Neural progenitor cell (in vitro differentiated cells): ENCODE measurements around the gene BCL2L14.
A peak's percentile ranks its signal among the peaks of the same experiment; 100 is the strongest.

Experiments
- EZH2 ChIP-seq: fragments of 200-600 bp; sonication (generic); IDR thresholded peaks from 2 replicates; pipeline ENCODE4 v1.6.1; 2017; ENCODE audit warnings: antibody characterized with exemption, mild to moderate bottlenecking, moderate library complexity
- TF ChIP-seq, protein P1 (sequence below): fragments of 200-600 bp; sonication (generic); IDR thresholded peaks from 2 replicates; pipeline ENCODE4 v1.5.1; 2017; ENCODE audit warnings: antibody characterized with exemption, mild to moderate bottlenecking

DNA sequence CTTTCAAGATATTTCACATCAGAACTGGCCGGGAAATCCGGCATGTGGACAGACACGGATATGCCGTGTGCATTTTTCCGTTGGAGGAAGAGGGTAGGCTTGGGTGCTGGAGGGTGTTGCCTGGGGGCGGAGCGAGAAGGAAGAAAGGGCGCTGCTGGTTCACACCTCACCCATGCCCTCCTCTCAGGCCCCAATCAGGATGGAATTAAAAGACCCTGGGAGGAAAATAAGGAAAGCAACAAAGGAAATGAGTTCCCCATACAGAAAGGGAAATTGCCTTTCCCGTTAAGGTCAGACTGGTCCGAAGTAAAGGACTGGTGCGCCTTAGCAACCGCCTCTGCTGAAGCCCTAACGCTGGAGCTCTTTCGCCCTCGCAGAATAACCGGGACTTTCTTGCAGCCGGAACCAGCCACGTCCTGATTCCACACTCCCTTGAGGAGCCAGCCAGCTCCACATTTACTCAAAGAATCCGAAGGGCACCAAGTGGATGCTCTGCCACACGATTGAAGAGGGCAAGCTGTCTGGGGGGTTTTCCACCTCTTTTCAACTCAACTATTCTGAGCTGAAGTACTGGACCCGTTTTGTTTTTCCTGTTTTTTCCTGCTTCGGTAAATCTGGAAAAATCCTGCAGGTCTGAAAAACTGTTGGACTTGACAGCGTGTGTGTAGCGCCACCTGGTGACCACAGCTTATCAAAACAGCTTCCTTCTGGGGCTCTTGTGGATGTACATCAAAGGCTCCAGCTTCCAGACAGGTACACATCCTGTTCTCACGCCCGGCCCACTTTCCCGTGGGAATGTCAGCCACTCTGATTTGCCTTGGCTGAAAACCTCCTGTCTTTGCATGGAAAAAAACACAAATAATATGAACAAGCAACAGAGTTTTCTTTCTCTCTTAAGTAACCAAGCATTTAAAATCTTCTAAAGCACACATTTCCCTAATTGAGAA, 37.6 kb upstream of the BCL2L14 start:
- TF ChIP-seq, protein P1, sequence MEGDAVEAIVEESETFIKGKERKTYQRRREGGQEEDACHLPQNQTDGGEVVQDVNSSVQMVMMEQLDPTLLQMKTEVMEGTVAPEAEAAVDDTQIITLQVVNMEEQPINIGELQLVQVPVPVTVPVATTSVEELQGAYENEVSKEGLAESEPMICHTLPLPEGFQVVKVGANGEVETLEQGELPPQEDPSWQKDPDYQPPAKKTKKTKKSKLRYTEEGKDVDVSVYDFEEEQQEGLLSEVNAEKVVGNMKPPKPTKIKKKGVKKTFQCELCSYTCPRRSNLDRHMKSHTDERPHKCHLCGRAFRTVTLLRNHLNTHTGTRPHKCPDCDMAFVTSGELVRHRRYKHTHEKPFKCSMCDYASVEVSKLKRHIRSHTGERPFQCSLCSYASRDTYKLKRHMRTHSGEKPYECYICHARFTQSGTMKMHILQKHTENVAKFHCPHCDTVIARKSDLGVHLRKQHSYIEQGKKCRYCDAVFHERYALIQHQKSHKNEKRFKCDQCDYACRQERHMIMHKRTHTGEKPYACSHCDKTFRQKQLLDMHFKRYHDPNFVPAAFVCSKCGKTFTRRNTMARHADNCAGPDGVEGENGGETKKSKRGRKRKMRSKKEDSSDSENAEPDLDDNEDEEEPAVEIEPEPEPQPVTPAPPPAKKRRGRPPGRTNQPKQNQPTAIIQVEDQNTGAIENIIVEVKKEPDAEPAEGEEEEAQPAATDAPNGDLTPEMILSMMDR = peak; percentile 90
- TF ChIP-seq EZH2 = no peak
